Measurements from ENCODE around the gene ALX3.

The ALX3 gene

GRCh38 chr1:110118636-110119396, 48.3 kb upstream of the ALX3 start (continued):
- TF ChIP-seq, protein P1, sequence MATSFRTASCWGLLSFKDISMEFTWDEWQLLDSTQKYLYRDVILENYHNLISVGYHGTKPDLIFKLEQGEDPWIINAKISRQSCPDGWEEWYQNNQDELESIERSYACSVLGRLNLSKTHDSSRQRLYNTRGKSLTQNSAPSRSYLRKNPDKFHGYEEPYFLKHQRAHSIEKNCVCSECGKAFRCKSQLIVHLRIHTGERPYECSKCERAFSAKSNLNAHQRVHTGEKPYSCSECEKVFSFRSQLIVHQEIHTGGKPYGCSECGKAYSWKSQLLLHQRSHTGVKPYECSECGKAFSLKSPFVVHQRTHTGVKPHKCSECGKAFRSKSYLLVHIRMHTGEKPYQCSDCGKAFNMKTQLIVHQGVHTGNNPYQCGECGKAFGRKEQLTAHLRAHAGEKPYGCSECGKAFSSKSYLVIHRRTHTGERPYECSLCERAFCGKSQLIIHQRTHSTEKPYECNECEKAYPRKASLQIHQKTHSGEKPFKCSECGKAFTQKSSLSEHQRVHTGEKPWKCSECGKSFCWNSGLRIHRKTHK (tag by site-specific recombination; IDR thresholded peaks at IDR 0.05): no peak
- TF ChIP-seq ZSCAN30 (tag by site-specific recombination; IDR thresholded peaks at IDR 0.05): no peak
- no peak for TF ChIP-seq ZNF660 (tag by site-specific recombination; IDR thresholded peaks at IDR 0.05)
- TF ChIP-seq ZNF362 (tag by site-specific recombination; IDR thresholded peaks at IDR 0.05): no peak

DNA sequence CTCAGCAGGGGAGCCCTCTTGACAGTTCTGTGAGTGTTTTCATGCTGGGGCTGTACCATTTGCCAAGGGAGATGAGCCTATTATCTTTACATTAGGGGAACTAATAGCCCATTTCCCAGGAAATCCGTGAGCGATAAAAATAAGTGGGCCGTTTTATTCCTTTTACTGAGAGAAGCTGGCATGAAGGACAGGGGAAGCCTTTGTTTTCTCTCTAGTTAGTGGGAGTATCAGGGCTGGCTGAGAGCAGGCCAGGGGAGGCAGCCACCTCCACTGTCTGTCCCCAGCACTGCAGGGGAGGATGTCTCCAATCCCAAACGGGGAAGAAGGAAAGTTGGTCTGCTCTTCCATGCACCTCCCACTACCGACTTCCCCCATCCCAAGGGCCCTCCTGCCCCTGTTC, 44.3 kb upstream of the ALX3 start:
- no peaks in the 10 kb centered on the region for H3K4me1 ChIP-seq (ENCODE audit: control insufficient read depth, insufficient read depth, low read length)
- CTCF ChIA-PET: interaction anchor here (1.1 to 6.6 kb wide), 8 partner anchors 9 to 381 kb away, joined by 3 to 63 read pairs (median 8); no protein-coding TSS in a partner anchor
- H3K4me3 ChIP-seq (ENCODE audit: low read depth, low read length): no peak overlapping the region
- POLR2A ChIA-PET: no interaction called here
- H3K9me3 ChIP-seq (ENCODE audit: control insufficient read depth, insufficient read depth, low read depth, low read length): no peaks in the 10 kb centered on the region
- no peaks in the 10 kb centered on the region for H3K36me3 ChIP-seq (ENCODE audit: control insufficient read depth in 2 of 2, insufficient read depth in 1 of 2, low read length in 2 of 2)
- H3K27ac ChIP-seq (ENCODE audit: extremely low read depth, low read depth, low read length): no peak overlapping the region
- TF ChIP-seq GLIS1 (tag by site-specific recombination; IDR thresholded peaks at IDR 0.05) (peak; percentile 66), ZNF341 (tag by site-specific recombination; IDR thresholded peaks at IDR 0.05; ENCODE audit: low read depth) (peak; percentile 96), ZIC2 (tag by site-specific recombination; IDR thresholded peaks at IDR 0.05) (peak; percentile 71), ZNF146 (tag by site-specific recombination; IDR thresholded peaks at IDR 0.05) (no peak), ZNF239 (tag by site-specific recombination; IDR thresholded peaks at IDR 0.05) (no peak), ZFHX2 (tag by site-specific recombination; conservative IDR thresholded peaks at IDR 0.05) (peak; percentile 75), PRDM10 (tag by site-specific recombination; IDR thresholded peaks at IDR 0.05) (peak; percentile 69), EGR2 (tag by site-specific recombination; IDR thresholded peaks at IDR 0.05; ENCODE audit: low read depth) (peak; percentile 75), ZNF48 (tag by site-specific recombination; IDR thresholded peaks at IDR 0.05) (no peak)
- TF ChIP-seq, protein P2, sequence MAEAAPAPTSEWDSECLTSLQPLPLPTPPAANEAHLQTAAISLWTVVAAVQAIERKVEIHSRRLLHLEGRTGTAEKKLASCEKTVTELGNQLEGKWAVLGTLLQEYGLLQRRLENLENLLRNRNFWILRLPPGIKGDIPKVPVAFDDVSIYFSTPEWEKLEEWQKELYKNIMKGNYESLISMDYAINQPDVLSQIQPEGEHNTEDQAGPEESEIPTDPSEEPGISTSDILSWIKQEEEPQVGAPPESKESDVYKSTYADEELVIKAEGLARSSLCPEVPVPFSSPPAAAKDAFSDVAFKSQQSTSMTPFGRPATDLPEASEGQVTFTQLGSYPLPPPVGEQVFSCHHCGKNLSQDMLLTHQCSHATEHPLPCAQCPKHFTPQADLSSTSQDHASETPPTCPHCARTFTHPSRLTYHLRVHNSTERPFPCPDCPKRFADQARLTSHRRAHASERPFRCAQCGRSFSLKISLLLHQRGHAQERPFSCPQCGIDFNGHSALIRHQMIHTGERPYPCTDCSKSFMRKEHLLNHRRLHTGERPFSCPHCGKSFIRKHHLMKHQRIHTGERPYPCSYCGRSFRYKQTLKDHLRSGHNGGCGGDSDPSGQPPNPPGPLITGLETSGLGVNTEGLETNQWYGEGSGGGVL (tag by site-specific recombination; IDR thresholded peaks at IDR 0.05): no peak

DNA sequence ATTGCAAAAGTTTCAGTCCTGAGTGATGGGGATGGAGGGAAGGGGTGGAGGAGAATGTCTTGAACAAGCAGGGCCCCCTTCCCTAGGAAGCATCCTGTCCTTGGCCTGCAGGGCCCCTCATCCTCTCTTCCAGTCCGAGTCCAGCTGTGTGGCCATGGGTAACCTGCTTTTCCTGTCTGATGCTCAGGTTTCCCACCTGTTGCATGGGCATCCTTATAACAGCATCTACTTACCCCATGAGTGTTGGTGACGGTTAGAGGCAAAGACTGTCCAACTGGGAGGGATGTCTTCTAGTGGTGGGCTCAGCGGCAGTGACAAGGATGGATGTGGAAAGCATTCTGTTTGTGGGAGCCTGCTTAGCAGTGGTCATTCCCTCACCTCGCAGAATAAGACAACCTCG, 43.7 kb upstream of the ALX3 start:
- H3K36me3 ChIP-seq (ENCODE audit: control insufficient read depth in 2 of 2, insufficient read depth in 1 of 2, low read length in 2 of 2): no peaks in the 10 kb centered on the region
- no peak overlapping the region for H3K27ac ChIP-seq (ENCODE audit: extremely low read depth, low read depth, low read length)
- POLR2A ChIA-PET: interaction anchor here (1.4 kb wide), 1 partner anchor 10 kb away, joined by 3 read pairs; no protein-coding TSS in a partner anchor
- no peak overlapping the region for H3K4me3 ChIP-seq (ENCODE audit: low read depth, low read length)
- no peaks in the 10 kb centered on the region for H3K9me3 ChIP-seq (ENCODE audit: control insufficient read depth, insufficient read depth, low read depth, low read length)
- H3K4me1 ChIP-seq (ENCODE audit: control insufficient read depth, insufficient read depth, low read length): no peaks in the 10 kb centered on the region
- CTCF ChIA-PET: interaction anchor here (1.1 to 6.6 kb wide), 4 partner anchors 26 to 382 kb away, joined by 4 to 63 read pairs (median 8); no protein-coding TSS in a partner anchor
- TF ChIP-seq RBAK (tag by site-specific recombination; IDR thresholded peaks at IDR 0.05) (no peak), SCRT2 (tag by site-specific recombination; IDR thresholded peaks at IDR 0.05) (peak; percentile 97), ZSCAN16 (tag by site-specific recombination; IDR thresholded peaks at IDR 0.05) (no peak), SCRT1 (tag by site-specific recombination; IDR thresholded peaks at IDR 0.05; ENCODE audit: borderline replicate concordance) (peak; percentile 91)
- TF ChIP-seq, protein P3, sequence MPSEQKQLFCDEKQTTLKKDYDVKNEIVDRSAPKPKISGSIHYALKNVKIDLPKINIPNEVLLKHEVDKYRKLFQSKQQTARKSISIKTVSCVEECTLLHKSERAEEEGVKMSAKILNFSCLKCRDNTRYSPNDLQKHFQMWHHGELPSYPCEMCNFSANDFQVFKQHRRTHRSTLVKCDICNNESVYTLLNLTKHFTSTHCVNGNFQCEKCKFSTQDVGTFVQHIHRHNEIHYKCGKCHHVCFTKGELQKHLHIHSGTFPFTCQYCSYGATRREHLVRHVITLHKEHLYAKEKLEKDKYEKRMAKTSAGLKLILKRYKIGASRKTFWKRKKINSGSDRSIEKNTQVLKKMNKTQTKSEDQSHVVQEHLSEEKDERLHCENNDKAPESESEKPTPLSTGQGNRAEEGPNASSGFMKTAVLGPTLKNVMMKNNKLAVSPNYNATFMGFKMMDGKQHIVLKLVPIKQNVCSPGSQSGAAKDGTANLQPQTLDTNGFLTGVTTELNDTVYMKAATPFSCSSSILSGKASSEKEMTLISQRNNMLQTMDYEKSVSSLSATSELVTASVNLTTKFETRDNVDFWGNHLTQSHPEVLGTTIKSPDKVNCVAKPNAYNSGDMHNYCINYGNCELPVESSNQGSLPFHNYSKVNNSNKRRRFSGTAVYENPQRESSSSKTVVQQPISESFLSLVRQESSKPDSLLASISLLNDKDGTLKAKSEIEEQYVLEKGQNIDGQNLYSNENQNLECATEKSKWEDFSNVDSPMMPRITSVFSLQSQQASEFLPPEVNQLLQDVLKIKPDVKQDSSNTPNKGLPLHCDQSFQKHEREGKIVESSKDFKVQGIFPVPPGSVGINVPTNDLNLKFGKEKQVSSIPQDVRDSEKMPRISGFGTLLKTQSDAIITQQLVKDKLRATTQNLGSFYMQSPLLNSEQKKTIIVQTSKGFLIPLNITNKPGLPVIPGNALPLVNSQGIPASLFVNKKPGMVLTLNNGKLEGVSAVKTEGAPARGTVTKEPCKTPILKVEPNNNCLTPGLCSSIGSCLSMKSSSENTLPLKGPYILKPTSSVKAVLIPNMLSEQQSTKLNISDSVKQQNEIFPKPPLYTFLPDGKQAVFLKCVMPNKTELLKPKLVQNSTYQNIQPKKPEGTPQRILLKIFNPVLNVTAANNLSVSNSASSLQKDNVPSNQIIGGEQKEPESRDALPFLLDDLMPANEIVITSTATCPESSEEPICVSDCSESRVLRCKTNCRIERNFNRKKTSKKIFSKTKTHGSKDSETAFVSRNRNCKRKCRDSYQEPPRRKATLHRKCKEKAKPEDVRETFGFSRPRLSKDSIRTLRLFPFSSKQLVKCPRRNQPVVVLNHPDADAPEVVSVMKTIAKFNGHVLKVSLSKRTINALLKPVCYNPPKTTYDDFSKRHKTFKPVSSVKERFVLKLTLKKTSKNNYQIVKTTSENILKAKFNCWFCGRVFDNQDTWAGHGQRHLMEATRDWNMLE (tag by site-specific recombination; conservative IDR thresholded peaks at IDR 0.05; ENCODE audit: low read depth): no peak
